Measurements from ENCODE around the gene CCDC3.

DNA sequence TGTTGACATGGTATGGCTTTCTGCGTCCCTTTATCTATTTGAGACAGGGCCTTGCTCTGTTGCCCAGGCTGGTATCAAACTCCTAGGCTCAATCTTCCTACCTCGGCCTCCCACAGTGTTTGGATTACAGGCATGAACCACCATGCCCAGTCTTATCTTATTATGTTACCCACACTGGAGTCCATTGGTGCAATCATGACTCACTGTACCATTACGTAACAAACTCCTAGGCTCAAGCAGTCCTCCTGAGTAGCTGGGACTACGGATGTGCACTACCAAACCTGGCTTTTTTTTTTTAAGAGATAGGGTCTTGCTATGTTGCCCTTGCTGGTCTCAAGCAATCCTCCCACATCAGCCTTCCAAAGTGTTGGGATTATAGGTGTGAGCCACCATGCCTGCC lies 66.7 kb downstream of the CCDC3 start:
- no peak for TF ChIP-seq CTCF (IDR thresholded peaks at IDR 0.05)
- TF ChIP-seq POLR2A (IDR thresholded peaks at IDR 0.05): no peak
- peak in 1 of 2 donors; percentile 13 for TF ChIP-seq POLR2AphosphoS5 (IDR thresholded peaks at IDR 0.05; ENCODE audit: insufficient read depth in 1 of 2, low read depth in 1 of 2)
